ENCODE measurements around the gene PHF8. TPM values are rescaled to one million over a fixed set of nuclear protein-coding genes. Genes with fewer than 3 reads are reported as not detected.

PHF8 gene
- total RNA-seq, 1 experiment from 2014 or later, result 7.6 TPM

DNA sequence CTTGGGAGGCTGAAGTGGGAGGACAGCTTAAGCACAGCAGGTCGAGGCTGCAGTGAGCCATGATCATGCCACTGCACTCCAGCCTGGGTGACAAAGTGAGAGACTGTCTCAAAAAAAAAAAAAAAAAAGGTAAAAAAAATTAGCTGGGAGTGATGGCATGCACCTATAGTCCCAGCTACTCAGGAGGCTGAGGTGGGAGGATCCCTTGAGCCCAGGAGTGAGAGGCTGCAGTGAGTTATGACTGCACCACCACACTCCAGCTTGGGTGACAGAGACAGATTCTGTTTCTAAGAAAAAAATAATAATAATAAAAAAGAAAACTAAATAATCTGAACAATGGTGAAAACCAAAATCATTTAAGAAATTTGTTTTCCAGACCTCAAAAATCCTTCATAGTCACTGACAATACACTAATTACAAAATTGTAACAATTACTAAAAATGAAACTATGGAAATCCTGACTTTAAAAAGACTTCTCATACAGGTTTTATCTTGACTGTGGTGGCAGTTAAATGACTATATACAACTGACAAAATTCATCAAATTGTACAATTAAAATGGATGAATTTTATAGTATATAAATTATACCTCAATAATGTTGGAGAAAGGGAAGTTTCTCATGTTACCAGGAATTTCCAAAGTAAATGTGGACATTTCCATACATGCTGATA is 31.3 kb downstream of the PHF8 start:
- DNase-seq (ENCODE audit: low spot score), result no peak

GRCh38 chrX:54007682-54008081 is 36.6 kb downstream of the PHF8 start:
- no peak for DNase-seq (ENCODE audit: low spot score)

- no peak for DNase-seq (ENCODE audit: low spot score)
These were observed 46.5 kb downstream of the PHF8 start for GRCh38 chrX:53997724-53998123.

DNA sequence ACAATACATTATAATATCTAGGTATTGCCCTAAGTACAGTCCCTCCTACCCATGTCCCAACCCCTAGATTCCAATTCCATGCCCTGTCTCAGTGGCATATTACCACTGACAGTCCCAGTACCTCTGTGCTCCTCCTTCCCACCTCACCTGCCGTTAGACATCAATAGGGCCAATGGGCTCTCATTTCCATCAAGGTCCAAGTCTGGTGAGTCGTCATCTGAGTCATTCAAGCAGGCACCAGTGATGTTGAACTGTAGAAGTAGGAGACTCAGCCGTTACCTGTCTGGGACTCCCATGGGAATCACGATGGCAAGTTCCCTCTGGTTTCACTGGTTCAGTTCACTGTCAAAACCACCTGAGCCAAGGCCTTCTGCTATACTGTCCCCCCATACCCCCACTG is 51.7 kb downstream of the PHF8 start:
- no peak for DNase-seq (ENCODE audit: low spot score)

- DNase-seq (ENCODE audit: low spot score), result no peak
These were observed 54.1 kb downstream of the PHF8 start for GRCh38 chrX:53990171-53990570.

DNA sequence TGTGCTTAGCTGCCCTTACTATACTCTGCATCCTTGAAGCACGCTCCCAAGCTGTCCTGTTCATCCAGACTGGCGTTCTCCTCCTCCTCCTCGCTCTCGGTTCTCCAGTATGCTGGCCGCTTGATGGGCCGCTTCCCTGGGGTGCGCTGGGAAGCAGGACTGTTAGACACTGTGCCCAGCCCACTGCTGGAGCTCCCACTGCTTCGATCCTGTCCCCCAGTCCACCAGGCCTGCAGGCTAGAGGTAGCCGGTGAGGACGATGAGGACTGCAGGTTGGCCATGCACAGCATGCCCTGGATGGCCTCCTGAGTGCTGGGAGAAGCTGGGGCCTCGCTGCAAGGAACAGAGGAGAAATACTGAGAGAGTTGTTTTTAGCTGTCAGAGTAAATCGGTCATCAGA is 59.4 kb downstream of the PHF8 start:
- no peak for DNase-seq (ENCODE audit: low spot score)

- no peak for DNase-seq (ENCODE audit: low spot score)
These were observed 69.7 kb downstream of the PHF8 start for GRCh38 chrX:53974529-53974928.

DNA sequence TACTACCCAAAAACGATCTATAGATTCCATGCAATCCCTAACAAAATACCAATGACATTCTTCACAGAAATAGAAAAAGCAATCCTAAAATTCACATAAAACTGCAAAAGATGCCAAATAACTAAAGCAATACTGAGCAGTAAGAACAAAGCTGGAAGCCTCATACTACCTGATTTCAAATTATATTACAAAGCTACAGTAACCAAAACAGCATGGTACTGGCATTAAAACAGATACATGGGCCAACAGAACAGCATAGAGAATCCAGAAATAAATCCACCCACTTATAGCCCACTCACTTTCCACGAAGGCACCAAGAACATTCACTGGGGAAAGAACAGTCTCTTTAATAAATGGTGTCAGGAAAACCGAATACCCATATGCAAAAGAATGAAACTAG is 74.7 kb downstream of the PHF8 start:
- no peak for DNase-seq (ENCODE audit: low spot score)

- no peak for DNase-seq (ENCODE audit: low spot score)
These were observed 94.0 kb downstream of the PHF8 start for GRCh38 chrX:53950130-53950733.

DNA sequence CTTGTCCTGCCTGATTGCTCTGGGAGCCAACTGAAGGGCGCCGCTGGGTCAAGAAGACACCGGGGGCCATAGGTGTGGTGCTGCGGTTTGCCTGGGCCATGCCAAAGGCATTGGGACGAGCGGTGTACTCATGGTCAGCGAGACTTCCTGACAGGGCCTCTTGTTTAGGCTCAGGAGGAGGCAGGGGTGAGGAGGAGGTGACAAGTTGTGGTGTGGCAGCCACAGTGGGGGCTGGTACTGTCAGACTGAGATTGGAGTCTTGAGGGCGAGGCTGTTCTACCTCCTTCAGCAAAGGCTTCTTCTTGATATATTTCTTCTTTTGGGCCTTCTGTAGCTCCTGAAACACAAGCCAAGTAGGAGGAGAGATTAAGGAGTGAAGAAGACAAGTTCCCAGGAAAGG is 104.1 kb downstream of the PHF8 start:
- DNase-seq (ENCODE audit: low spot score), result no peak

DNA sequence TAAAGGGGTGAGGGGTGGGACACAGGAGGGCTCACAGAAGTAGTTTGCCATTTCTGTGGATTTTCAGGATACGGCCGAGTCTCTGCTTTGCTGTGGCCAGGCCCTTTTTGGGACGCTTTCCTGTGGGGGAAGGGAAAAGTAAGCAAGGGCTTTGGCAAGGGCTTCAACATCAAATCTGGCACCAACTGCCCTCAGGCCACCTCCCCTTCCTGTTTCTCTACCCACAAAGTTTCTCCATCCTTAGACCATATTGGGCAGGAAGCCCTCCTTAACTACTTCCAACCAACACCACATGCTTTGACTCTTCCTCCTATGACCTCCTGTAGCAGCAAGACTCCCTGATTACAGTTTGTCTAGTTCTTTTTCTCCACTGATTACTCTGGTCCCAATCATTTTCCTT is 105.1 kb downstream of the PHF8 start:
- DNase-seq (ENCODE audit: low spot score), result no peak

GRCh38 chrX:53930515-53931380 is 113.5 kb downstream of the PHF8 start:
- DNase-seq (ENCODE audit: low spot score), result peak; percentile 67

GRCh38 chrX:53926030-53926429 is 118.2 kb downstream of the PHF8 start:
- DNase-seq (ENCODE audit: low spot score), result no peak

DNA sequence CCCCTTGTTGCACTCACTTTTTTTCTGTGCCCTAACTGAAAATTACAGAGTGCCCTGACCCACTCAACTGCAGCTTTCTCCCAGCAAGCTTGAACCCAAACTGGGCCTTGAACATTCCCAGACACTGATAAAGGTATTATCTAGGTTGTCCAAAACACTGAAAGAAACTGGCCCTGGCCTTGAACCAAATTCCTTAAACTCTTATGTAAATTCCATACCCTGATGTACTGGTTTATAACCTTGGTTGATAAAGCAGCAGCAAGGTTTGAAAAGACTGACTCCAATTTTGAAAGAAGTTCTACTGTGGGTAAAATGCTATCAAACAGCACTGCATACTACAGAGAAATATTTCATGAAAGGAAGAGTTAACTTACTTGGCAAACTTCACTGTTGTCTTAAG is 125.6 kb downstream of the PHF8 start:
- no peak for DNase-seq (ENCODE audit: low spot score)

DNA sequence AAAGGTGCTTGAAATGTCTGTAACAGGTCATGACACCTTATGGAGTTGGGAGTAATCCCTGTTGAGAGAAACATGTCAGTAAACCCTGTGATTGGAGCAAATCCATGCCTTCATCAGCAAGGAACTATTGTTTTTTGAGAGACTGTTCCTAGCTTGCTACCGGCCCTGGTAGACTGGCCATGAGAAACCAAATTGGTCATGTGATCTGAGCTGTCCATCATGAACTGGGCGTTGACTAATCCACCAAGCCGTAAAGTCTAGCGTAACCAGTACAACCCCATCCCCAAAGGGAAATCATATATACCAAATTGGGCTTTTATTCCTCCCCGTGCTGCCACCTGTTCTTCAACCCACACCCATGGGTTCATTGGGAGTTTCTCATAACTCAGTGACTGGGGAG is 143.7 kb downstream of the PHF8 start:
- DNase-seq (ENCODE audit: low spot score), result no peak

DNA sequence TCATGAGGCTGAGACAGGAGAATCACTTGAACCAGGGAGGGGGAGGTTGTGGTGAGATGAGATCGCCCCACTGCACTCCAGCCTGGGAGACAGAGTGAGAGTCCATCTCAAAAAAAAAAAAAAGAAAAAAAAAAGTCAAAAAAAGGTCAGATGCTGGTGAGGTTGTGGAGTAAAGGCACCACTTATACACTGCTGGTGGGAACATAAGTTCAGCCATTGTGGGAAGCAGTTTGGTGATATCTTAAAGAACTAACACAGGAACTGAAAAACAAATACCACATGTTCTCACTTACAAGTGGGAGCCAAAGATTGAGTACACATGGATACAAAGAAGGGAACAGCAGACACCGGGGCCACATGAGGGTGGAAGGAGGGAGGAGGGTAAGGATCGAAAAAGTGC is 149.0 kb downstream of the PHF8 start:
- DNase-seq (ENCODE audit: low spot score), result no peak

Other genes with a start within 250 kb of the PHF8 start
- gene FAM120C, start 138.8 kb upstream of the PHF8 start, total RNA-seq (2014; rRNA removed; shearing (Covaris generic)), result 8.2 and 8.4 TPM in 2 replicates

Data from H4 (cell line).